Effector CD8-positive, alpha-beta T cell (primary cell): ENCODE data around the gene HMGXB4.

Experiments
- DNase-seq: peaks from one replicate; lab custom pipeline; 2025; lab: John Stamatoyannopoulos, UW

Gene HMGXB4

DNA sequence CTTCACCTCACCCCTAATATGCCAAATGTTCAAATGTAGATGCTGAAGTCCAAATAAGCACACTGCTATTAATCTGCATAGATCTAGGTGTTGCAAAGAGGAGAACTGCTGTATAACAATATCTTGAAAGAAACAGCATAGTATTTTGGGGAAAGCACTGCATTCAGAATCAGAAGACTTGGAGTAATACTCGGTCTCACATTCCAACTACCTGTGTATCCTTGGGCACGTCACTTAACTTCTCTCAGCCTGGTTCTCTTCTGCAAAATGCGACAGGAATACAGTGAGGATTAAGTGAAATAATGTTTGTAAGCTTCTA lies 332 bp upstream of the HMGXB4 start:
- DNase-seq = no peak

DNA sequence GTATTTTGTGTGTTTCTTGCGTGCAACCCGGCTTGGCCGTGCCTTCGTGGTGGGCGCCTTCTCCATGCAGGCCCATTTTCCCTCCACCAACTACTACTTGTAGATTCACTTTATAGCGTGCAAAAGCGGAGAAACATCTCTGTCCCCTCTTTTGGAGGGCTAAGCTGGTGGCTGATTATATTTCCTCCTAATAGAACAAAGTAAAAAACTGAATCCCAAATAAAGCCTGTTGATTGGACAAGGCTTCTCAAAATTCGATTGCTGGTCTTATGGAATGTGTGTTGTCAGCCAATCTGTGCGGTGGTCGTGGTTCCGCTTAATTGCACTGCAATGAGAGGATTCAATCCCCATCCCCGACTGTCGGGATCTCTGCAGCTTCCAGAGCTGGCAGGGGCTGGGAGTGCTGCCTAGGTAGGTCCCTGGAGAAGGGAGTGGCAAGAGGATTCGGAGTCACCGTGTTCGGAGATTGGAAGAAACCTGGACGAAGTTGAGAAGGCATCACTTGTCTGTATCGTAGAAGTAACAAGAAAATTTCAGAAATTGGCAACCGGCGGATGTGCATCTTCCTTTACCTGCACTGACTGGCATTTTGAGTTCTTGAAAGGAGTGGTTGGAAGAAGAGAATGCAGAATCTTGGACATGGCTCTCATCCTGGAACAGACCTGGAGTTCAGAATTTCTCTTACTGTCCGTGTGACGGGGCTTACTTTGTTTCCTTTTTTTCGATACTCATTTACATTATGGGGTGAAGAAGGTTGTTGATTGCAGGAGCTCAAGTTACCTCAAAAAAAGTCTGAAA lies 1.1 kb downstream of the HMGXB4 start:
- no peak for DNase-seq

DNA sequence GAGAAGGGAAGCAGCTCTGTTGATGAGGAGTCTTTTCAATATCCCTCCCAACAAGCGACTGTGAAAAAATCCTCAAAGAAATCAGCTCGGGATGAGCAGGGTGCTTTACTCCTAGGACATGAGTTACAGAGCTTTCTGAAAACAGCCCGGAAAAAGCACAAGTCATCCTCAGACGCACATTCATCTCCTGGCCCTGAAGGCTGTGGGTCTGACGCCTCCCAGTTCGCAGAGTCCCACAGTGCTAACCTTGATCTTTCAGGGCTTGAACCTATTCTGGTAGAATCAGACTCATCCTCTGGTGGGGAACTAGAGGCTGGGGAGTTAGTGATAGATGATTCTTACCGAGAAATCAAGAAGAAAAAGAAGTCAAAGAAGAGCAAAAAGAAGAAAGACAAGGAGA lies 7.7 kb downstream of the HMGXB4 start:
- no peak for DNase-seq

DNA sequence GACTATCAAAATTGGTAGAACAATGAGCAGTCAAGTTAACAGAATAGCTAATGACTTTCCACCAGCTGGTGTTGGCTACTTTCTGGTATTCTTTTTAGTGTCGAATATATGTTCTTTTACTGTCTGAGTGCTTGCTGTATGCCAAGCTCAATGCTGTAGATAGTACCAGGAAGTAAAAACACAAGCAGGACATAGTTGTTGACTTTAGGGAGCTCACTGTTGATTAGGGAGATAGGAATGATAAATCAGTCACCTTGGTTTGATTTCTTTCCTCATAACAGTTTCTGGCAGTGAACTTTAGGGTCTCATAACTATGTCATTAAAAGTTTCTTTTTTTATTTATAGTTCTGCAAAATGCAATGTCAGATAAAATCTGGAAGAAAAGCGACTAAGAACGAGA lies 9.0 kb downstream of the HMGXB4 start:
- no peak for DNase-seq

DNA sequence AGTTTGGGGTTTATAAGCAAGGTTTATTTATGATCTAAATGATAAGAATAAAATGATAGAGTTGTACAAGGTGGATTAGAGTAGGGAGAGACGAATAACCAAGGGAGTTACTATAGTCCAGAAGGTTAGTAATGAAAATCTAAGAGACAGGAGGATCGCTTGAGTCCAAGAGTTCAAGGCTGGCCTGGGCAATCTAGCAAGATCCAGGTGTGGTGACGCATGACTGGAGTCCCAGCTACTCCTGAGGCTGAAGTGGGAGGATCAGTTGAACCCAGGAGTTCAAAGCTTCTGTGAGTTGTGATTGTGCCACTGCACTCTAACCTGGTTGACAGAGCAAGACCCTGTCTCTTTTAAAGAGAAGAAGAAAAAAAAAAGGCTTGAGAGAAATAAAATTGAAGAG lies 12.3 kb downstream of the HMGXB4 start:
- DNase-seq = no peak

DNA sequence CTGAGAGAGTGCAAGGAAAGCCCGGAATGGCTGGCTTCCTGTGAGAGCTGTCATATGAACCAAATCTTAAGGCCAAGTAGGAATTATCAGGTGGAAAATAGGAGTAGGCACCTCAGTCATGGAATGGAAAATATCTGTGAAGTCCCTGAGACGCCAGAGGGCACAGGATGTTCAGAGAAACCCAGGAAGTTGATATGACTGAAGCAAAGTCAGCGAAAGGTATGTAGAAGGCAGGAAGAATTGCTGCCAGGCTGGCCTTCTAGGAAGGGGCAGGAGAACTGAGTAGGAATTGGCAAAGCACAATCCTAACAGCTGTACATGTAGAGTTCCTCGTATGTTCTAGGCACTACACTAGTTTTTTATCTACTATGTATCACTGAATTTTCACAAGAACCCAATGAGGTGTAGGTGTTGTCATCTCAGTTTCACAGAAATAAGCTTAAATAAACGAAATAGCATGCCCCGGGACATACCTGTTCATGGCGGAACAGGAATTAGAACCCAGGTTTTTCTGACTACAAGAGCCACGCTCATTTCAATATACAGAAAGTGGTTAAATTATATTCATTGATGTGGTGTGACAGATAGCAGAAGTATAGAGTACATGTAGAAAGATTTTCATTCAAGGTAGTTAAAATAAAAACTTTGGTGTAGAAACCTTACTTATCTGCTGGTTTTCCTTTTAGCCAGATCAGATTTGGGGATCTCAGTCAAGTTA lies 17.0 kb downstream of the HMGXB4 start:
- DNase-seq = no peak

DNA sequence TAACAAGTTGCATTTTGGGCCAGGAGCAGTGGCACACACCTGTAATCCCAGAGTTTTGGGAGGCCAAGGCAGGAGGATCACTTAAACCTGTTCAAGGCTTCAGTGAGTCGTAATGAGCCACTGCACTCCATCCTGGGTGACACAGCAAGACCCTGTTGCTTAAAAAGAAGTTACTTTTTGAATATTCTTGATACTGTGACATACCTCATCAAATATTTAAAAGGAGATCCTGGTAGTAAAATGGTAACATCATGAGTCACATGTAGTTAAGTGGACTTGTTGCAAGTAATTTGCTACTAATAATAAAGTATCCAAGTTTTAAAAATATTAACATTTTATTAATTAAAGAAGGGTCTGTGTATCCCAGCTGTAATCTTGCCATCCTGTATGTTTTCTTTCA lies 18.3 kb downstream of the HMGXB4 start:
- no peak for DNase-seq

DNA sequence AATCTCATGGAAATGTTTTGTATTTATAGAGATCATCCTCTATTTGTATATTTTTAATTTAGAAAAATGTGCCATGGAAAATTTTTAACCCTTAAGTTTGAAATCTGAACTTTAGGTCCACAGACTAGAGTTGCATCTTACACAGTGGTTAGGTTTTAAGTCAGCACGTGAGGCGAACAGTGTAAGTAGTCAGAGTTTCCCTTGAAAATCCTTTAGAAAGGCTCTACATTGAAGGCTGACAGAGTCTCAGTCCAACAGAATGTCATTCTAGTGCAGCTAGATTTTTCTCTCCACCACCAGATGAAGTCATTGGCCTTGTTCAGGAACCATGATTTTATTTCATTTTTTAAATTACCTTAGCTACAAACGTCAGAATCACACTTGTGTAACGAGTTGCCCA lies 18.7 kb downstream of the HMGXB4 start:
- no peak for DNase-seq

DNA sequence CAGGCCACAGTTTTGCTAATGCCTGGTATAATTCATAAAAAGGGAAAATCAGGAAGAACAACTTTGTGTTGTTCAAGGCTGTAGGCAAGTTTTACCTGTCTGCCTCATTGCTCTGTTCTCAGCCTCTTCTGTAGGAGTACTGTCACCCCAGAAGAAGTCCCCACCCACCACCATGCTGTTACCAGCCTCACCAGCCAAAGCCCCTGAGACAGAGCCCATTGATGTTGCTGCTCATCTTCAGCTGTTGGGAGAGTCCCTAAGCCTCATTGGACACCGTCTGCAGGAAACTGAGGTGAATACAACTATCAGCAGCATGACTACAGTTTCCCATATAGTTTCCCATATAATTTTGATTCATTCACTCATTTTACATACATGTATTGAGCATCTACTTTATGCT lies 30.8 kb downstream of the HMGXB4 start:
- DNase-seq = no peak

DNA sequence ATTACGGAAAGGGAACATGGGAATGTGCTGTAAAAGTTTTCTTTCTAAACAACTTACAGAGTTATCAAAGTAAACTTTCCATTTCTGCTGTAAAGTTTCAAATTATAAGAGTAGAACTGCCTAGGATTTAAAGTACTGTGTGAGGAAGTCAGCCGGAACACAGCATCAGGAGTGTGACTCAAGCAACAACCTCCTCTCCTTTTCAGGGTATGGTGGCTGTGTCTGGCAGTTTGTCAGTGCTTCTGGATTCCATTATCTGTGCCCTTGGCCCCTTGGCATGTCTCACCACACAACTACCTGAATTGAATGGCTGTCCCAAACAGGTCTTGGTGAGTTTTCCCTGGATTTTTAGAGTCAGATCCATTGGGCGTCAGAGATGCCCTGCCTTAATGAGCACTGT lies 35.5 kb downstream of the HMGXB4 start:
- no peak for DNase-seq

DNA sequence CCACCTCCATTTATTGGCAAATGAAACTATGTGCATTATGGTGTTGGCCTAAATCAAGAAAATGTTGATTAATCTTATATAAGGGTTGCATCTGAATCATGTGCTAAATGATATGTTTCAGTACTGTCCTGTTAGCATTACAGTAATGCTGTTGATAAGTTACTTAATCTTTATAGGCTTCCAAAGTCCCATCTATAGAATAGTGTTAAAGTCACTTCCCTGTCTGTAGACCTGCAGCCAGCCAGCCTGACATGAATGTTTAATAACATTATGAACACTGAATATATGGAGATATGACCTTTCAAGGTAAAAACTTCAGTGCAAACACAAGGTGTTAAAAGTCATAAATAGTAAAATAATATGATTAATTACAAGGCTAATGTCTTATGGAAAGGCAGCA lies 38.8 kb downstream of the HMGXB4 start:
- DNase-seq = no peak

DNA sequence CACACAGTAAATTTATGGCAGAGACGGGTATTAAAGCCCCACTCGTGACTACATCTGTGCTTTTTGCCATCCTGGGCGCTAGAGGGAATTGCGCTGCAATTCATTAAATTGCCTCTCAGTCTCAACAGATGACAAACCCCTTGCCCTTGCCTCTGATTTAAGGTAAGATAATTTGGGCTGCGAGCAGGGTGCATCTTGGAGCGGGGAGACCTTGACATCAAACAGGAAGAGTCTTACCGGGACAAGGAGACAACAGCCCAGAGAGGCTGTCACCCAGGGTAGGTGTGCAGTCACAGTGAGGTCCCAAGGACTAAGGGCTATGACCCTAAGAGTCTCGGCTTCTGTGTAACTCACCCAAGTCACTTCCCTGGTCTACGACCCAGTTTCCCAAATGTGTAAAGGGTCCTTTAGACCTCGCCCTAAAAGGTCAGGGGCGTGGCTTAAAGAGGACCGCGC lies 42.0 kb downstream of the HMGXB4 start:
- DNase-seq = peak; percentile 52

DNA sequence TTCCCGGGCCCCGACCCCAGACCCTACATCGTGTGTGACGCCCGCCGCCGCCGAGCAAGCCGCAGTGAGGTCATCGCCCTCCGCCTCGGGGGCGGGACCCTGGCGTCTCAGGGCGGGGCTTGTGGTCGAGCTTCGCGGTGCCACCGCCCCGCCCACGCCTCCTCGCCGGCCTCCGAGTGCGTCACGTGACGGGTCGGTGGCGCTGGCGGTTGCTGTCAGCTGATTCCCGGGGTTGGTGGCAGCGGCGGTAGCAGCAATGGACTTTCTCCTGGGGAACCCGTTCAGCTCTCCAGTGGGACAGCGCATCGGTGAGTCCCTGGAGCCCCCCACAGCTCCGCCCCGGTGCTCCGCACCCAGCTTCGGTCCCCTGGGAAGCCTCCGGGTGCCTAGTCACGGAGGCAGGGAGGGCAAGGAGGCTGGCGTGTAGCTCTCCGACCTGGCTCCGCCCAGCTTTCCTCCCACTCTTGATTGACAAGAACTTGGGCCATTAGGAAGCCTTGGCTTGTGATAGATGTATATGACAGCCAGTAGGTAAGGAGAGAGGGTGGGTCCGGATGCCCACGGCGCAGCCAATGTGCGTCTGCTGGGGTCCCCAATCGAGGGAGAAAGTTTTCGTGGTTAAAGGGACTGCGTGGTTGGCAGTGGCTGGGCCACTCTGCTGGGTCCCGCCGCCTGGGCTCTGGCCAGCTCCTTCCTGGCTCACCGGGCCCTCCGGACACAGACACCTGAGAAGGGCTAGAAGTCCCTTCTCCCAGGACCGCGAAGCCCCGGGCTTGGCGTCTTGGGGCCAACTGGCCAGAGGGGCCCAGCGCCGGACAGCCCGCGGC lies 42.6 kb downstream of the HMGXB4 start, which contains the start of gene TOM1:
Gene TOM1, plus strand, starts transcription at position 222 of the 827 bp plus-strand sequence. Its CDS starts 35 bp downstream, at position 257.
- DNase-seq = peak; percentile 91

DNA sequence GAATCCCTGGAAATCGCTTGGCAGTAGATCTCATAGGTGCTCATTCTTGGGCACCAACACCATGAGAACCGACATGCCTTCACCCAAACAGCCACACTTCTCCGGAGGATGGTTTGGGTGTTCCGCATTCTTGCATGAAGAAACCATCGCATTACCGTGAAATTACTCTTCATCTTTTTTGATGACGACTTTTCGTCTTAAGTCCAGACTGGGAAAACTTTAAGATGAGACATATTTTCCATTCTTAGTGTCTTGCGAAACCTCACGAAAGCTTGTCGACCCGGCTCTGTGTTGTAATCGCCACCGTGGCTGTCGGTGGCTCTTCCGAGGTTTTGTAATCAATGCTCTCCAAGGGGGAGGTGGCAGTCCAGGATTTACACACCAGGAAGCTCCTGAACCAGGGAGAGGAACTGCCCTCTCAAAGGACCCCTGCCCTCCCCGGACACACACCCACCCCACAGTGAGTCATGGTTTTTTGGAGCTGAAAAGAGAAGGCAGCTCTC lies 44.1 kb downstream of the HMGXB4 start:
- no peak for DNase-seq

DNA sequence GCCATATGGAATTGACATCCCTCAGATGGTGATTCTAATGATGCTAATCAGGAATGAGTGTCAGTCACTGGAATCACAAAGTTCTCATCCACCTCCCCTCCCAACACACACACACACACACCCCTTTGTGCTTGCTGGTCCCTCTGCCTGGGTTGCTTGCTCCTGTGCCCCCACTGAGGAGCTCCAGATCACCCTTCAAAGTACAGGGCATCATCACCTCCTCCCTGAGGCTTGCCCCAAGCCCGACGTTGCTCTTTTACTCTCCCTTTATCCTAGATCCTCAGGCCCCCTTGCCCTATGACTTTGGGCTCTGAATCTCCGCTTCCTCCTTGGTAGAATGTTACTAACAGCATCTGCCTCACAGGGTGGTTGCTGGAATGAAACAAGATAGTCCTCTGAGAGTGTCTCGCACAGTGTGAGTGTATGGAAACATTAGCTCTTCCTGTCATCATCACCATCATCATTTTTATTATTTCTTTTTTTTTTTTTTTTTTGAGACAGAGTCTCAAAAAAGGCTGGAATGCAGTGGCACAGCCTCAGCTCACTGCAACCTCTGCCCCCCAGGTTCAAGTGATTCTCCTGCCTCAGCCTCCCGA lies 45.8 kb downstream of the HMGXB4 start:
- DNase-seq = no peak

DNA sequence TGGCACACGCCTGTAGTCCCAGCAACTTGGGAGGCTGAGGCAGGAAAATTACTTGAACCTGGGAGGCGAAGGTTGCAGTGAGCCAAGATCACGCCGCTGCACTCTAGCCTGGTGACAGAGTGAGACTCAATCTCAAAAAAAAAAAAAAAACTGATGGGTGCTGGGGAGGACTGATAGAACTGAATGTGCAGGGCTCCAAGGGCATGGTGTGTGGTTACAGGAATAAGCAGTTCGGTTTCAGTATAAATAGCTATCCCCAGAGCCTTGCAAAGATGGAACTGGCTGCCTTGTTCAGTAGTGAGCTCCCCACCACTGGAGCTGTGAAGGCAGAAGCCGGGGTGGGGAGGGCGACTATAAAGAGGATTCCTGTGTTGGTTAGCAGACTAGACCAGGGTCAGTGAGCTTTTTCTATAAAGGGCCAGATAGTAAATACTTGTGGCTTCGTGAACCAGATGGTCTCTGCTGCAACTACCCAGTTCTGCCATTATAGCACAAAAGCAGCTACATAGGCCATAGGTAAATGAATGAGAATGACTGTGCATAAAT lies 48.3 kb downstream of the HMGXB4 start:
- DNase-seq = no peak

DNA sequence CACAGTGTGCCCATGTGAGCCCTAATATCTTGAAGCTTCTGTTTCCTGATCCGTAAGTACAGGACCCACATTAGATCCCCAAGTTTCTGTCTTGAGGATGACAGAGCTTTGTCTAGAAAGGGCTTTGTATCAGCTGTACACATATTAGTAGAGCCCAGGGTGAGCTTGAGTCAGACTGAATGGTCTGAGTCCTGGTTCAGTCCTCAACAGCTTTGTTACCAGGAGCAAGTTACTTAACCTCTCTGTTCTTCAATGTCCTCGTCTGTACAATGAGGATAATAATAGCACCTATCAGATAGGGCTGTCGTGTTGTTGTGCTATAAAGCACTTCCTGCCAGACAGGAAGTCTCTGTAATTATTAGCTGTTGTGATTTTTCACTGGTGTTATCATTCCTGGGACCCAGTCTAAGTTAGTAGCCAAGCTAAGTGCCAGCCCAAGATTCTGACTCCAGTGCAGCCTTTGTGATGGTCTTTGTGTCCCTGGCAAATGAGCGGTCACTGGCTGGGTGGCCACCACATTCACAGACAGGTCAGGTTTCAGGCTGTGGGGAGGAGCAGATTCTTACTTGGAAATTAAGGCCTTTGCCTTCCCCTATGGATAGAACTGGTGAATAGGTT lies 49.2 kb downstream of the HMGXB4 start:
- no peak for DNase-seq

DNA sequence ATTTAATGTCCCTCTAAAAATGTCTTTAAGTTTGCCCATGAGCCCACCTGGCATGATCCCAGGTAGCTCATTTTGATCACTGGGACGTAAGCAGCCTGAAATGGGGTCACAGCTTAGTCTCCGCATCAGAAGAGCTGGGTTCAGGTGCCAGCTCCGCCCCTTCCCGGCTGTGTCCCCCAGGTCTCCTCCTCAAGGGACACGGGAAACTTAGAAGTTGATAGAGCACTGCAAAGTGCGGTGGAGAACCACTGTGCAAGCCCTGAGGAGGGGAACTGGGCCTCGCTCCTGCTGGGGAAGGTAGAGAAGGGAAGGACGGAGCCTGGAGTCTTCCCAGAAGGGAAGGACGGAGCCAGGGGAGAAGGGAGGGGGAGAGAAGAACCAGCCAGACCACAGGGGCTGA lies 50.1 kb downstream of the HMGXB4 start:
- no peak for DNase-seq

DNA sequence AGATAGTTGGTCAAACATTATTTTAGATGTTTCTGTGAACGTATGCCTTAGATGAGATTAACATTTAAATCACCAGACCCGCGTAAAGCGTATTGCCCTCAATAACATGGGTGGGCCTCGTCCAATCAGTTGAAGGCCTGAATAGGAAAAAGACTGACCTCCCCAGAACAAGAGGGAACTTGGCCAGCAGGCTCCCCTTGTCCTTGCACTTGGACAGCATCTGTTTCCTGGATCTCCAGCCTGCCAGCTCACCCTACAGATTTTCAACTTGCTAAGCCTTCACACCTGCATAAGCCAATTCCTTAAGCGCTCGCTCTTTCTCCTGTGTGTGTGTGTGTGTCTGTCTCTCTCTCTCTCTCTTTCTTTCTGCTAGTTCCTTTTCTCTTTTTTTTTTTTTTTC lies 50.6 kb downstream of the HMGXB4 start:
- DNase-seq = no peak

DNA sequence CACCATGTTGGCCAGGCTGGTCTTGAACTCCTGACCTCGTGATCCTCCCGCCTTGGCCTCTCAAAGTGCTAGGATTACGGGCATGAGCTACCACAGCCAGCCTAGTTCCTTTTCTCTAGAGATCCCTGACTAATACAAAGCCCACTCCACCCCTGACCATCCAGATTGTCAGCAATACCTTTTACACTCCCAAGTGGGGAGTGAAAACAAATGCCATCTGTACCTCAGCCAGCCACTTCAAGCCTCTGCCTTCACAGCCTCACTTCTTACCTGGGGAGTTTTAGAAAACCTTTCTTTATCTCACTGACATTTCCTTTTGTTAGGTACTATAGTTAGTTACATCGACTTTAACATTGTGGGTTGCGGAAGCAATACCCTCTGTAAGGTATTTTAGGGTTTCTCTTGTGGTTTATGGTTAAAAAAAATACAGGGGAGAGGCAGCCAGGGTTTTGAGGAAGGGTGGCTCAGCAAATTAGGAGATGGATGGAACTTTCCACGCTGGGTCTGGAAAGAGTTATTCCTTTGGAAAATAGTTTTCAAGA lies 51.3 kb downstream of the HMGXB4 start:
- no peak for DNase-seq
